ENCODE data around the gene C6orf52.

DNA sequence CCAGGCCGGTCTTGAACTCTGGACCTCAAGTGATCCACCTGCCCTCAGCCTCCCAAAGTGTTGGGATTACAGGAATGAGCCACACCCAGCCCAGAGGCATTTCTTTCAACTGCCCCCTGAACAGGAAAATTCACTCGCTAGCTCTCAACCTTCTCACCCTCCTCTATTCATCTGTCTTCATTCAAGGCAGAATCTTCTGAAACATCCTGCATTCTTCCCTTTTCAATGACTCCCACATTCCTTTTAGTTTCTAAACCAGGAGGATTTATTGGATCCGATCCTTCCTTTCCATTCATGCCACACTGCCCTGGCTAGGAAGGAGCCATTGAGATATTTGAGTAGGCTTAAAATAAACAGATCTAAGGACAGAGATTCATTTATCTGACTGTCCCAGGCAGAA is 52.9 kb downstream of the C6orf52 start:
- TF ChIP-seq POLR2AphosphoS5 (IDR thresholded peaks at IDR 0.05), result no peak
- no peak for TF ChIP-seq CTCF (IDR thresholded peaks at IDR 0.05)
- no peak for TF ChIP-seq POLR2A (IDR thresholded peaks at IDR 0.05)
